Body of pancreas (tissue), 4 donors: ENCODE measurements around the gene SH2D3A. TPM values are rescaled to one million over a fixed set of nuclear protein-coding genes. Genes with fewer than 3 reads are reported as not detected.

Experiments used
- ATAC-seq: fragments of 150-250 bp; one replicate; pipeline ENCODE4 v1.9.1; 2016
- DNase-seq, 4 donors: peaks; one replicate each; pipeline ENCODE4 v3.0.0-alpha.2; 2019
- H3K27ac ChIP-seq, 4 donors: fragments of 200-600 bp; sonication (generic); 1 replicate in 3 of 4; 2 replicates in 1 of 4; pipeline versions ENCODE4 v1.5.1 to v1.6.1; 2016 to 2019; ENCODE audit warnings: mild to moderate bottlenecking in 1 of 4, mixed read lengths in 1 of 4, moderate library complexity in 1 of 4
- H3K27me3 ChIP-seq, 2 donors: fragments of 200-600 bp; sonication (generic); one replicate each; pipeline ENCODE4 v1.6.0; 2016; ENCODE audit warnings: mild to moderate bottlenecking in 1 of 2
- H3K36me3 ChIP-seq, 2 donors: fragments of 200-600 bp; sonication (generic); replicated peaks in 1 of 2; 2 replicates each; pipeline ENCODE4 v1.5.1; 2016; ENCODE audit warnings: low read depth in 2 of 2; ENCODE audit not compliant: insufficient read depth in 1 of 2
- H3K4me1 ChIP-seq: fragments of 200-600 bp; sonication (generic); one replicate; pipeline ENCODE4 v1.6.0; 2016
- H3K4me3 ChIP-seq, 2 donors: fragments of 200-600 bp; sonication (generic); 1 replicate in 1 of 2; 2 replicates in 1 of 2; pipeline ENCODE4 v1.5.1; 2016 to 2019
- H3K9me3 ChIP-seq, 3 donors: fragments of 200-600 bp; sonication (generic); 1 replicate in 2 of 3; 2 replicates in 1 of 3; pipeline ENCODE4 v1.5.1; 2016
- CTCF ChIP-seq, 7 experiments: fragments of 450-650 bp in 4 of 7; fragments of 200-600 bp in 3 of 7; sonication (generic) in 3 of 7; IDR thresholded peaks; one replicate each; pipeline ENCODE4 v1.5.1; 2016 to 2019; ENCODE audit warnings: antibody characterized with exemption in 7 of 7
- POLR2A ChIP-seq, 3 donors: fragments of 450-650 bp; IDR thresholded peaks; one replicate each; pipeline ENCODE4 v1.6.1; 2016; ENCODE audit warnings: antibody characterized with exemption in 3 of 3, mild to moderate bottlenecking in 2 of 3
- WGBS, 2 donors: methylation state at CpG; one replicate each; pipeline ENCODE4 v1.1.5; 2017; 5-methylcytosine and 5-hydroxymethylcytosine counted together
- intact Hi-C: fragments of 100-400 bp; cut with DNase I; formaldehyde crosslinking; loops from one replicate; pipeline ENCODE4 v1.15.1; 2023
- total RNA-seq, 2 donors: library from RNA; depleted of rRNA; stranded (reverse); fragments of >200 nt; gene quantifications; one replicate each; pipeline ENCODE4 v1.1.0, GENCODE V29; 2016

SH2D3A gene
- total RNA-seq, 2 donors from 2014 or later: 18.4 to 60.0 TPM

GRCh38 chr19:6732803-6733337 lies 34.4 kb downstream of the SH2D3A start:
- no peaks in the 10 kb centered on the region for H3K27me3 ChIP-seq
- no peak for TF ChIP-seq CTCF (IDR thresholded peaks at IDR 0.05)
- no peak for TF ChIP-seq POLR2A (IDR thresholded peaks at IDR 0.05)
- 88 to 92% methylated on average over 21 of the region's 21 CpGs for WGBS, 2 donors
- no peak overlapping the region for H3K27ac ChIP-seq
- peaks cover 29% of the 10 kb centered on the region for H3K4me1 ChIP-seq
- no peaks in the 10 kb centered on the region for H3K9me3 ChIP-seq
- intact Hi-C loops: no loop called here
- no peak for ATAC-seq
- H3K36me3 ChIP-seq: peaks cover 0 to 8% of the 10 kb centered on the region in 2 donors
- H3K4me3 ChIP-seq: no peak overlapping the region
- no peak for DNase-seq

DNA sequence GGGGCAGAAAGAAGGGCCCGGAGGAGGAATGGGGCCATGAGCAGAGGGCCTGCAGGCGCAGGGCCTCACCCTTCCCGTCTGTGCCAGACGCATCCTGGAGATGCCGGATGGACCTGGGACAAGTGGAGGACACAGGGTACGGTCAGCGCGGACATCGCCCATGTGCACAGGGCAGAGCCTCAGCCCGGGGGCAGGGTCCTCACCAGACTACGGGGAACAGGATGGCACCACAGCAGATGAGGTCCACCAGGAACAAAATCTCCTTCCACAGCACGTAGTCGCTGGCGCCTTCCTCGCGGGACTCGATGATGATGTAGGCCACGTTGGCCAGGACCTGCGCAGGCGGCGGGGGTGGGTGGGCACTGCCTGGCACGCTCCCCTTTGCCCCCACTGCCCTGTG lies 35.4 kb downstream of the SH2D3A start:
- TF ChIP-seq POLR2A (IDR thresholded peaks at IDR 0.05) (no peak), CTCF (IDR thresholded peaks at IDR 0.05) (no peak)
- Histone ChIP-seq H3K27ac (no peak overlapping the region), H3K36me3 (peaks cover 0 to 8% of the 10 kb centered on the region in 2 donors), H3K27me3 (no peaks in the 10 kb centered on the region), H3K4me3 (no peak overlapping the region), H3K4me1 (peaks cover 38% of the 10 kb centered on the region), H3K9me3 (no peaks in the 10 kb centered on the region)
- DNase-seq (no peak), ATAC-seq (no peak)
- WGBS, 2 donors: 89 to 91% methylated on average over 11 to 22 of the region's 22 CpGs
- intact Hi-C loops: no loop called here

- ATAC-seq (peak; percentile 2), DNase-seq (no peak)
- no peaks in the 10 kb centered on the region for H3K27me3 ChIP-seq
- no peak overlapping the region for H3K4me3 ChIP-seq
- H3K36me3 ChIP-seq: peaks cover 0 to 8% of the 10 kb centered on the region in 2 donors
- peak overlapping the region in 2 of 4 donors; percentile 69 to 86 for H3K27ac ChIP-seq
- intact Hi-C loops: no loop called here
- TF ChIP-seq POLR2A (IDR thresholded peaks at IDR 0.05) (no peak), CTCF (IDR thresholded peaks at IDR 0.05) (no peak)
- no peaks in the 10 kb centered on the region for H3K9me3 ChIP-seq
- 86 to 91% methylated on average over 19 to 29 of the region's 30 CpGs for WGBS, 2 donors
- peaks cover 37% of the 10 kb centered on the region for H3K4me1 ChIP-seq
Observed at GRCh38 chr19:6730941-6731670, 36.1 kb downstream of the SH2D3A start.

DNA sequence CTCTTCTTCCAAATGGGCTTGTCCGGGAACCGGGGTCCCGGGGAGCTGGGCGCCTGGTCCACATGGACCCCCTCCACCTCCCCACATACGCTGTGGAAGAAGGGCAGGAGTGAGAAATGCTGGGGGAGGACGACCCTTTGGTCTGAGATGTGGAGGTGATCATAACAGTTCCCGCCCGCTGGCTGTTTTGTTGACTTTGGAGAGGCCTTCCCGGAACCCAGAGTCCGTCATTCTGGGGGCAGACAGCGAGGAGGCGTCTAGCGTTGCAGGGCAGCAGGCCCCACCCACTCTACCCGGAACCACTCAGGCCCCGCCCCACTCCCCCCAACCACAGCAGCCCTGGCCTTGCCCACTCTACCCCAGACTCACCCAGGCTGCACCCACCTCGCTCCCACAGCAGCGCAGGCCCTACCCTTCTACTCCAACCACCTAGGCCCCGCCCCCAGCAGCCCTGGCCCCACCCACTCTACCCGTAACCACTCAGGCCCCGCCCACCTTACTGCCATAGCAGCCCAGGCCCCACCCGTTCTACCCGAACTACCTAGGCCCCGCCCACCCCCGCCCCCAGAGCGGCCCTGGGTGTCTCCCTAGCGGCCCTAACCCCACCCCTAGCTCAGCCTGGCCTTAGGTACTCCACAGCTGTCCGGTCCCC lies 37.0 kb downstream of the SH2D3A start:
- peak; percentile 78 to 93 (median 84) for DNase-seq
- peaks cover 37% of the 10 kb centered on the region for H3K4me1 ChIP-seq
- H3K27me3 ChIP-seq: no peaks in the 10 kb centered on the region
- WGBS, 2 donors: 59 to 61% methylated on average over 21 to 25 of the region's 27 CpGs
- H3K4me3 ChIP-seq: no peak overlapping the region
- peaks cover 0 to 8% of the 10 kb centered on the region in 2 donors for H3K36me3 ChIP-seq
- peak overlapping the region in 2 of 4 donors; percentile 69 to 86 for H3K27ac ChIP-seq
- H3K9me3 ChIP-seq: no peaks in the 10 kb centered on the region
- intact Hi-C loops: no loop called here
- peak; percentile 73 for ATAC-seq
- TF ChIP-seq POLR2A (IDR thresholded peaks at IDR 0.05) (peak in 1 of 3 donors; percentile 51), CTCF (IDR thresholded peaks at IDR 0.05) (no peak)
